GM18907 (cell line): ENCODE results near the gene DNASE1L3.
"Not testable (repeated sequence)": the region's sequence is repeated elsewhere in the genome, so short reads cannot be mapped to it uniquely, and the experiment has no call there.

Experiments used
- ATAC-seq: cut with Tn5 transposase; IDR thresholded peaks from one replicate; pipeline ENCODE4 v1.9.1; 2021; ENCODE audit warnings: mild to moderate bottlenecking, moderate library complexity; ENCODE audit not compliant: unreplicated experiment

Gene DNASE1L3

GRCh38 chr3:58202917-58203360 lies 7.8 kb downstream of the DNASE1L3 start:
- ATAC-seq: peak; percentile 67

GRCh38 chr3:58201451-58201850 lies 9.3 kb downstream of the DNASE1L3 start:
- not testable (repeated sequence) for ATAC-seq

- ATAC-seq: no peak
Measured at GRCh38 chr3:58200846-58201355, 9.9 kb downstream of the DNASE1L3 start.

GRCh38 chr3:58200121-58200709 lies 10.6 kb downstream of the DNASE1L3 start:
- ATAC-seq: no peak

- ATAC-seq: no peak
Measured at GRCh38 chr3:58198804-58199203, 12.0 kb downstream of the DNASE1L3 start.

- ATAC-seq: no peak
Measured at GRCh38 chr3:58198362-58198761, 12.4 kb downstream of the DNASE1L3 start.

GRCh38 chr3:58197588-58197987 lies 13.2 kb downstream of the DNASE1L3 start:
- ATAC-seq: no peak

GRCh38 chr3:58193682-58194407 lies 16.9 kb downstream of the DNASE1L3 start:
- ATAC-seq: no peak

GRCh38 chr3:58192069-58192468 lies 18.7 kb downstream of the DNASE1L3 start:
- no peak for ATAC-seq

GRCh38 chr3:58191361-58191991 lies 19.3 kb downstream of the DNASE1L3 start:
- ATAC-seq: no peak

GRCh38 chr3:58190882-58191281 lies 19.9 kb downstream of the DNASE1L3 start:
- no peak for ATAC-seq

- ATAC-seq: no peak
Measured at GRCh38 chr3:58190291-58190690, 20.5 kb downstream of the DNASE1L3 start.

- no peak for ATAC-seq
Measured at GRCh38 chr3:58189691-58190090, 21.1 kb downstream of the DNASE1L3 start.

- no peak for ATAC-seq
Measured at GRCh38 chr3:58188921-58189451, 21.8 kb downstream of the DNASE1L3 start.

GRCh38 chr3:58188173-58188564 lies 22.6 kb downstream of the DNASE1L3 start:
- ATAC-seq: no peak

GRCh38 chr3:58184982-58185360 lies 25.8 kb downstream of the DNASE1L3 start:
- no peak for ATAC-seq

GRCh38 chr3:58184309-58184981 lies 26.3 kb downstream of the DNASE1L3 start:
- no peak for ATAC-seq

- ATAC-seq: no peak
Measured at GRCh38 chr3:58183891-58184290, 26.9 kb downstream of the DNASE1L3 start.

- no peak for ATAC-seq
Measured at GRCh38 chr3:58183221-58183620, 27.6 kb downstream of the DNASE1L3 start.

- no peak for ATAC-seq
Measured at GRCh38 chr3:58180940-58181587, 29.7 kb downstream of the DNASE1L3 start.
